Loucy (cell line): Measurements from ENCODE around the gene LANCL2.

Source experiments
- H2AFZ ChIP-seq: fragments of 200-600 bp; sonication (generic); 2 replicates; pipeline ENCODE4 v1.6.0; 2016; ENCODE audit warnings: antibody characterized with exemption, mild to moderate bottlenecking, low read length, moderate library complexity
- H3F3A ChIP-seq: fragments of 200-600 bp; 2 replicates; pipeline ENCODE4 v1.6.0; 2016; ENCODE audit warnings: antibody characterized with exemption, low read depth, mild to moderate bottlenecking
- H3K27me3 ChIP-seq: fragments of 200-600 bp; sonication (generic); 2 replicates; pipeline ENCODE4 v1.6.1; 2014; ENCODE audit warnings: low read length, mild to moderate bottlenecking; ENCODE audit not compliant: insufficient read depth, poor library complexity, severe bottlenecking
- H3K36me3 ChIP-seq: fragments of 200-600 bp; sonication (generic); 2 replicates; pipeline ENCODE4 v1.6.1; 2016; ENCODE audit warnings: low read length; ENCODE audit not compliant: insufficient read depth
- H3K4me1 ChIP-seq: fragments of 200-600 bp; sonication (generic); 2 replicates; pipeline ENCODE4 v1.5.1; 2014; ENCODE audit warnings: low read length, mild to moderate bottlenecking; ENCODE audit not compliant: insufficient read depth, poor library complexity, severe bottlenecking
- H3K4me2 ChIP-seq: fragments of 200-600 bp; sonication (generic); 2 replicates; pipeline ENCODE4 v1.6.0; 2014; ENCODE audit warnings: antibody characterized with exemption, low read length, low read depth, mild to moderate bottlenecking; ENCODE audit not compliant: poor library complexity, severe bottlenecking
- H3K4me3 ChIP-seq: fragments of 200-600 bp; sonication (generic); 2 replicates; pipeline ENCODE4 v1.5.1; 2014; ENCODE audit warnings: low read length, mild to moderate bottlenecking, mixed read lengths; ENCODE audit not compliant: poor library complexity, severe bottlenecking
- H3K79me2 ChIP-seq: fragments of 200-600 bp; sonication (generic); 2 replicates; pipeline ENCODE4 v1.6.1; 2014; ENCODE audit warnings: low read length; ENCODE audit not compliant: insufficient read depth
- H3K9ac ChIP-seq: fragments of 200-600 bp; sonication (generic); 2 replicates; pipeline ENCODE4 v1.6.0; 2014; ENCODE audit warnings: mild to moderate bottlenecking, low read depth, low read length, moderate library complexity; ENCODE audit not compliant: poor library complexity, severe bottlenecking
- H3K9me2 ChIP-seq: fragments of 200-600 bp; sonication (generic); replicated peaks from 2 replicates; pipeline ENCODE4 v1.6.1; 2016; ENCODE audit warnings: low read depth, low read length, mixed read lengths
- H3K9me3 ChIP-seq: fragments of 200-600 bp; sonication (generic); 2 replicates; pipeline ENCODE4 v1.6.1; 2014; ENCODE audit warnings: mild to moderate bottlenecking, antibody characterized with exemption, low read length, low read depth; ENCODE audit not compliant: insufficient read depth
- H4K20me1 ChIP-seq: fragments of 200-600 bp; sonication (generic); 2 replicates; pipeline ENCODE4 v1.6.0; 2014; ENCODE audit warnings: antibody characterized with exemption, low read length, mild to moderate bottlenecking; ENCODE audit not compliant: insufficient read depth, poor library complexity, severe bottlenecking
- CTCF ChIP-seq: fragments of 200-600 bp; sonication (generic); conservative IDR thresholded peaks from 2 replicates; pipeline ENCODE4 v1.5.1; 2014; ENCODE audit warnings: mild to moderate bottlenecking, antibody characterized with exemption, low read length
- EZH2phosphoT487 ChIP-seq: fragments of 200-600 bp; IDR thresholded peaks from 2 replicates; pipeline ENCODE4 v1.6.1; 2018; ENCODE audit warnings: antibody characterized with exemption, mild to moderate bottlenecking, moderate library complexity, borderline replicate concordance

LANCL2 gene

GRCh38 chr7:55425141-55425752 is 60.1 kb downstream of the LANCL2 start:
- no peaks in the 10 kb centered on the region for H3K79me2 ChIP-seq
- no peak overlapping the region for H3K9ac ChIP-seq
- no peaks in the 10 kb centered on the region for H3K4me1 ChIP-seq
- H3K36me3 ChIP-seq = peaks cover 14% of the 10 kb centered on the region; the same call in 1 of the 2 replicates
- TF ChIP-seq EZH2phosphoT487 (no peak), CTCF (no peak)
- H3K9me2 ChIP-seq = no peaks in the 10 kb centered on the region
- no peaks in the 10 kb centered on the region for H4K20me1 ChIP-seq
- no peak overlapping the region for H2AFZ ChIP-seq
- no peak overlapping the region for H3K4me3 ChIP-seq
- no peaks in the 10 kb centered on the region for H3K9me3 ChIP-seq
- no peak overlapping the region for H3K4me2 ChIP-seq
- H3F3A ChIP-seq = no peaks in the 10 kb centered on the region
- no peaks in the 10 kb centered on the region for H3K27me3 ChIP-seq

- H3K4me3 ChIP-seq = no peak overlapping the region
- peaks cover 14% of the 10 kb centered on the region; the same call in 1 of the 2 replicates for H3K36me3 ChIP-seq
- H3K9me3 ChIP-seq = no peaks in the 10 kb centered on the region
- H3K4me2 ChIP-seq = no peak overlapping the region
- no peaks in the 10 kb centered on the region for H3K79me2 ChIP-seq
- no peaks in the 10 kb centered on the region for H3K27me3 ChIP-seq
- no peak for TF ChIP-seq EZH2phosphoT487
- no peak for TF ChIP-seq CTCF
- no peak overlapping the region for H3K9ac ChIP-seq
- H3F3A ChIP-seq = no peaks in the 10 kb centered on the region
- no peaks in the 10 kb centered on the region for H3K4me1 ChIP-seq
- no peaks in the 10 kb centered on the region for H3K9me2 ChIP-seq
- no peak overlapping the region for H2AFZ ChIP-seq
- H4K20me1 ChIP-seq = no peaks in the 10 kb centered on the region
Measured at GRCh38 chr7:55426676-55427075, 61.5 kb downstream of the LANCL2 start.

GRCh38 chr7:55427342-55427741 is 62.2 kb downstream of the LANCL2 start:
- H3K4me2 ChIP-seq = no peak overlapping the region

More at GRCh38 chr7:55427342-55427741, 62.2 kb downstream of the LANCL2 start:
- H3K9me3 ChIP-seq = no peaks in the 10 kb centered on the region
- no peaks in the 10 kb centered on the region for H3F3A ChIP-seq
- H3K79me2 ChIP-seq = no peaks in the 10 kb centered on the region
- H3K9ac ChIP-seq = no peak overlapping the region
- TF ChIP-seq EZH2phosphoT487 (no peak), CTCF (no peak)
- no peaks in the 10 kb centered on the region for H3K4me1 ChIP-seq
- H3K4me3 ChIP-seq = no peak overlapping the region
- peaks cover 14% of the 10 kb centered on the region; the same call in 1 of the 2 replicates for H3K36me3 ChIP-seq
- H3K9me2 ChIP-seq = no peaks in the 10 kb centered on the region
- no peak overlapping the region for H2AFZ ChIP-seq
- H4K20me1 ChIP-seq = no peaks in the 10 kb centered on the region
- H3K27me3 ChIP-seq = no peaks in the 10 kb centered on the region
